Measurements from ENCODE around the gene EIF4G3. TPM values are rescaled to one million over a fixed set of nuclear protein-coding genes. Genes with fewer than 3 reads are reported as not detected.
"Not testable (repeated sequence)": the region's sequence is repeated elsewhere in the genome, so short reads cannot be mapped to it uniquely, and the experiment has no call there.

EIF4G3 gene
- total RNA-seq, 1 experiment from 2014 or later = 72.0 TPM

- H3K56ac ChIP-seq (ENCODE audit: insufficient read length, low read depth, low read length) = no peak overlapping the region
- no peak overlapping the region for H3K9ac ChIP-seq (ENCODE audit: extremely low read depth, insufficient read length, low read length)
- no peak overlapping the region for H2AFZ ChIP-seq (ENCODE audit: low read length)
- H3K4ac ChIP-seq (ENCODE audit: low read depth, low read length) = no peak overlapping the region
- no peak overlapping the region for H2BK12ac ChIP-seq (ENCODE audit: insufficient read length, low read depth, low read length)
- no peak overlapping the region for H2BK15ac ChIP-seq (ENCODE audit: low read depth, low read length)
- H4K91ac ChIP-seq (ENCODE audit: insufficient read length, low read depth, low read length) = no peak overlapping the region
- H3K14ac ChIP-seq (ENCODE audit: insufficient read depth, low read length) = no peak overlapping the region
- Mint-ChIP-seq H3K9me3 (peaks cover 7 to 14% of the 10 kb centered on the region in 2 experiments; a peak in 3 of 5 replicates), H3K4me3 (no peak overlapping the region), H3K36me3 (ENCODE audit: insufficient read depth in 1 of 3, low read depth in 3 of 3) (peaks cover 18 to 33% (median 22%) of the 10 kb centered on the region in 3 experiments), H3K27me3 (ENCODE audit: low read depth) (no peaks in the 10 kb centered on the region), H3K27ac (no peak overlapping the region; a peak in 1 of 7 replicates), H3K4me1 (peaks cover 7 to 11% of the 10 kb centered on the region in 2 experiments)
- H2BK20ac ChIP-seq (ENCODE audit: low read depth, low read length, poor library complexity, severe bottlenecking) = no peak overlapping the region
- H2AK5ac ChIP-seq (ENCODE audit: insufficient read length, low read length) = no peak overlapping the region
- TF ChIP-seq CTCF (conservative IDR thresholded peaks at IDR 0.05) = no peak
- no peaks in the 10 kb centered on the region for H4K20me1 ChIP-seq (ENCODE audit: control insufficient read depth, insufficient read depth, insufficient read length)
- no peak overlapping the region for H3T11ph ChIP-seq (ENCODE audit: low read length)
- no peak overlapping the region for H3K18ac ChIP-seq (ENCODE audit: insufficient read length, low read depth, low read length)
- H3K79me1 ChIP-seq (ENCODE audit: insufficient read depth, low read depth, low read length, poor library complexity, severe bottlenecking) = peaks cover 3% of the 10 kb centered on the region
- H3K4me1 ChIP-seq (ENCODE audit: insufficient read depth, low read length) = peaks cover 3% of the 10 kb centered on the region; the same call in 1 of the 2 replicates
- no peak overlapping the region for H2BK5ac ChIP-seq (ENCODE audit: insufficient read length, low read length)
- no peak for DNase-seq
- H2BK120ac ChIP-seq (ENCODE audit: low read depth, low read length, poor library complexity, severe bottlenecking) = no peak overlapping the region
- H3K23ac ChIP-seq (ENCODE audit: insufficient read length, low read depth, low read length) = no peak overlapping the region
- no peaks in the 10 kb centered on the region for H3K9me3 ChIP-seq (ENCODE audit: control insufficient read depth, low read depth, low read length)
- H3K27me3 ChIP-seq (ENCODE audit: insufficient read depth, low read length) = no peaks in the 10 kb centered on the region
- no peaks in the 10 kb centered on the region for H3K23me2 ChIP-seq (ENCODE audit: insufficient read length, low read depth, low read length, poor library complexity, severe bottlenecking)
- H3K27ac ChIP-seq (ENCODE audit: insufficient read length, low read depth, low read length) = no peak overlapping the region
- no peak overlapping the region for H4K5ac ChIP-seq (ENCODE audit: insufficient read length, low read depth, low read length)
- peaks cover 2% of the 10 kb centered on the region; the same call in 1 of the 2 replicates for H3K79me2 ChIP-seq (ENCODE audit: insufficient read depth, low read length)
- no peak overlapping the region for H4K8ac ChIP-seq (replicated peaks; ENCODE audit: insufficient read length, low read depth, low read length)
- H3K4me2 ChIP-seq (ENCODE audit: insufficient read depth, insufficient read length, low read length) = no peak overlapping the region
Measured at GRCh38 chr1:21095976-21096375, 80.7 kb downstream of the EIF4G3 start.

- not testable (repeated sequence) for H4K5ac ChIP-seq (ENCODE audit: insufficient read length, low read depth, low read length); H2BK12ac ChIP-seq (ENCODE audit: insufficient read length, low read depth, low read length); H2AFZ ChIP-seq (ENCODE audit: low read length); H3K23me2 ChIP-seq (ENCODE audit: insufficient read length, low read depth, low read length, poor library complexity, severe bottlenecking); H3K27me3 ChIP-seq (ENCODE audit: insufficient read depth, low read length); H3K4me2 ChIP-seq (ENCODE audit: insufficient read depth, insufficient read length, low read length); DNase-seq; H3K79me1 ChIP-seq (ENCODE audit: insufficient read depth, low read depth, low read length, poor library complexity, severe bottlenecking); H3K4me3 Mint-ChIP-seq; H2BK5ac ChIP-seq (ENCODE audit: insufficient read length, low read length); H3K27me3 Mint-ChIP-seq (ENCODE audit: low read depth); H3K4ac ChIP-seq (ENCODE audit: low read depth, low read length); H3K4me1 ChIP-seq (ENCODE audit: insufficient read depth, low read length); H2AK5ac ChIP-seq (ENCODE audit: insufficient read length, low read length); H3K23ac ChIP-seq (ENCODE audit: insufficient read length, low read depth, low read length); H3K9me3 ChIP-seq (ENCODE audit: control insufficient read depth, low read depth, low read length); H2BK20ac ChIP-seq (ENCODE audit: low read depth, low read length, poor library complexity, severe bottlenecking); H3K79me2 ChIP-seq (ENCODE audit: insufficient read depth, low read length); H4K20me1 ChIP-seq (ENCODE audit: control insufficient read depth, insufficient read depth, insufficient read length); H3K56ac ChIP-seq (ENCODE audit: insufficient read length, low read depth, low read length); H3K9ac ChIP-seq (ENCODE audit: extremely low read depth, insufficient read length, low read length); H3K18ac ChIP-seq (ENCODE audit: insufficient read length, low read depth, low read length); H4K8ac ChIP-seq (replicated peaks; ENCODE audit: insufficient read length, low read depth, low read length); H3K27ac Mint-ChIP-seq; H3T11ph ChIP-seq (ENCODE audit: low read length); H2BK120ac ChIP-seq (ENCODE audit: low read depth, low read length, poor library complexity, severe bottlenecking); H4K91ac ChIP-seq (ENCODE audit: insufficient read length, low read depth, low read length); H3K27ac ChIP-seq (ENCODE audit: insufficient read length, low read depth, low read length); H3K14ac ChIP-seq (ENCODE audit: insufficient read depth, low read length); H2BK15ac ChIP-seq (ENCODE audit: low read depth, low read length)
- Mint-ChIP-seq H3K9me3 (peaks cover 7 to 14% of the 10 kb centered on the region in 2 experiments; a peak in 3 of 5 replicates), H3K4me1 (peaks cover 5 to 16% of the 10 kb centered on the region in 2 experiments; a peak in 3 of 4 replicates), H3K36me3 (ENCODE audit: insufficient read depth in 1 of 3, low read depth in 3 of 3) (peaks cover 18 to 32% (median 23%) of the 10 kb centered on the region in 3 experiments)
- WGBS (ENCODE audit: extremely low coverage, insufficient read length, low lambda C conversion rate) = no CpG with 5 or more reads among the region's 9 CpGs
Measured at GRCh38 chr1:21094282-21094681, 82.4 kb downstream of the EIF4G3 start.
